Smooth muscle cell (in vitro differentiated cells): ENCODE measurements around the gene H2BW1. TPM values are rescaled to one million over a fixed set of nuclear protein-coding genes. Genes with fewer than 3 reads are reported as not detected.
"Not testable (repeated sequence)": the region's sequence is repeated elsewhere in the genome, so short reads cannot be mapped to it uniquely, and the experiment has no call there.

Experiments used
- DNase-seq: peaks from one replicate; lab custom pipeline; 2025; ENCODE audit not compliant: unreplicated experiment; lab: John Stamatoyannopoulos, UW
- H2AFZ ChIP-seq: fragments of 200-600 bp; sonication (generic); 2 replicates; pipeline ENCODE4 v1.6.0; 2016; ENCODE audit warnings: antibody characterized with exemption, low read depth, mild to moderate bottlenecking
- H3F3A ChIP-seq: fragments of 200-600 bp; sonication (generic); 2 replicates; pipeline ENCODE4 v1.6.0; 2017; ENCODE audit warnings: antibody characterized with exemption, low read depth
- H3K27ac ChIP-seq: fragments of 200-600 bp; sonication (generic); 2 replicates; pipeline ENCODE4 v1.5.1; 2016; ENCODE audit warnings: low read depth, mild to moderate bottlenecking
- H3K27me3 ChIP-seq: fragments of 200-600 bp; sonication (generic); 2 replicates; pipeline ENCODE4 v1.6.1; 2016; ENCODE audit warnings: low read depth, mild to moderate bottlenecking
- H3K36me3 ChIP-seq: fragments of 200-600 bp; sonication (generic); 2 replicates; pipeline ENCODE4 v1.5.1; 2016; ENCODE audit warnings: low read depth
- H3K4me1 ChIP-seq: fragments of 200-600 bp; sonication (generic); 2 replicates; pipeline ENCODE4 v1.5.1; 2016; ENCODE audit warnings: low read depth
- H3K4me2 ChIP-seq: fragments of 200-600 bp; sonication (generic); 2 replicates; pipeline ENCODE4 v1.6.0; 2016; ENCODE audit warnings: mild to moderate bottlenecking
- H3K4me3 ChIP-seq: fragments of 200-600 bp; sonication (generic); 2 replicates; pipeline ENCODE4 v1.5.1; 2016; ENCODE audit warnings: mild to moderate bottlenecking
- H3K79me2 ChIP-seq: fragments of 200-600 bp; sonication (generic); 2 replicates; pipeline ENCODE4 v1.6.0; 2016; ENCODE audit warnings: low read depth, mild to moderate bottlenecking
- H3K9ac ChIP-seq: fragments of 200-600 bp; sonication (generic); 2 replicates; pipeline ENCODE4 v1.6.0; 2016; ENCODE audit warnings: low read depth
- H3K9me3 ChIP-seq: fragments of 200-600 bp; sonication (generic); replicated peaks from 2 replicates; pipeline ENCODE4 v1.5.1; 2016; ENCODE audit warnings: low read depth
- H4K20me1 ChIP-seq: fragments of 200-600 bp; sonication (generic); 2 replicates; pipeline ENCODE4 v1.6.0; 2016; ENCODE audit warnings: low read depth
- CTCF ChIP-seq: fragments of 200-600 bp; sonication (generic); IDR thresholded peaks from 2 replicates; pipeline ENCODE4 v1.5.1; 2017; ENCODE audit warnings: borderline replicate concordance, mild to moderate bottlenecking, antibody characterized with exemption; ENCODE audit not compliant: insufficient read depth, poor library complexity, severe bottlenecking
- WGBS: methylation state at CpG from one replicate; pipeline ENCODE4 v1.1.7; 2016; ENCODE audit warnings: low lambda C conversion rate; 5-methylcytosine and 5-hydroxymethylcytosine counted together
- polyA plus RNA-seq: library from polyadenylated mRNA; unstranded; fragments of >200 nt; fragmentation: Nextera tagmentation; extraction: Ambion mirVana; gene quantifications from 2 replicates; pipeline ENCODE4 v1.2.1, GENCODE V29; 2016
- total RNA-seq: library from RNA; depleted of rRNA; stranded (reverse); fragments of >200 nt; gene quantifications from 2 replicates; pipeline ENCODE4 v1.2.3, GENCODE V29; 2014

H2BW1 gene
- not detected in 2 replicates for total RNA-seq
- polyA plus RNA-seq, result not detected in 2 replicates

- Histone ChIP-seq H4K20me1 (no peaks in the 10 kb centered on the region), H2AFZ (no peak within 1 kb of the TSS), H3F3A (no peaks in the 10 kb centered on the region), H3K9me3 (no peaks in the 10 kb centered on the region), H3K4me1 (no peaks in the 10 kb centered on the region), H3K79me2 (no peaks in the 10 kb centered on the region), H3K4me2 (no peak within 1 kb of the TSS), H3K4me3 (no peak within 1 kb of the TSS), H3K27ac (no peak within 1 kb of the TSS), H3K27me3 (no peaks in the 10 kb centered on the region), H3K9ac (no peak within 1 kb of the TSS), H3K36me3 (no peaks in the 10 kb centered on the region)
- WGBS, result 95% methylated on average over 20 of the region's 20 CpGs
- DNase-seq, result no peak
- TF ChIP-seq CTCF, result no peak
Observed at GRCh38 chrX:104013606-104014005, at the start of gene H2BW1. Gene H2BW1 (minus strand): TSS chrX:104013708. CDS start chrX:104013576, 132 bp downstream.

- H4K20me1 ChIP-seq, H3K36me3 ChIP-seq: not testable (repeated sequence)
Observed at GRCh38 chrX:104062636-104063035, 49.1 kb upstream of the H2BW1 start.

GRCh38 chrX:104054956-104055355 is 41.4 kb upstream of the H2BW1 start:
- not testable (repeated sequence) for H3K9me3 ChIP-seq, H2AFZ ChIP-seq, H3K4me3 ChIP-seq, H3K4me1 ChIP-seq, DNase-seq, H3F3A ChIP-seq, H3K9ac ChIP-seq, H3K79me2 ChIP-seq, H3K27ac ChIP-seq, H4K20me1 ChIP-seq, H3K27me3 ChIP-seq, H3K4me2 ChIP-seq, H3K36me3 ChIP-seq
- WGBS, result no CpG with 5 or more reads among the region's 13 CpGs

More at GRCh38 chrX:104062636-104063035, 49.1 kb upstream of the H2BW1 start:
- not testable (repeated sequence) for H3F3A ChIP-seq, H3K27me3 ChIP-seq, DNase-seq, H3K9ac ChIP-seq, H3K4me1 ChIP-seq, H3K9me3 ChIP-seq, H3K27ac ChIP-seq, H3K4me2 ChIP-seq, H2AFZ ChIP-seq, H3K79me2 ChIP-seq, H3K4me3 ChIP-seq
- 92% methylated on average over 10 of the region's 18 CpGs for WGBS

GRCh38 chrX:104047171-104047570 is 33.7 kb upstream of the H2BW1 start:
- no peaks in the 10 kb centered on the region for H3F3A ChIP-seq
- no peak overlapping the region for H2AFZ ChIP-seq
- no peak for DNase-seq
- WGBS, result 84% methylated on average over 13 of the region's 13 CpGs
- H3K79me2 ChIP-seq, result no peaks in the 10 kb centered on the region
- H3K9ac ChIP-seq, result no peak overlapping the region
- no peak for TF ChIP-seq CTCF
- H3K4me1 ChIP-seq, result no peaks in the 10 kb centered on the region
- no peak overlapping the region for H3K27ac ChIP-seq
- H3K9me3 ChIP-seq, result no peaks in the 10 kb centered on the region
- H4K20me1 ChIP-seq, result no peaks in the 10 kb centered on the region
- H3K4me3 ChIP-seq, result no peak overlapping the region
- no peak overlapping the region for H3K4me2 ChIP-seq
- no peaks in the 10 kb centered on the region for H3K27me3 ChIP-seq
- no peaks in the 10 kb centered on the region for H3K36me3 ChIP-seq

GRCh38 chrX:104045642-104046041 is 32.1 kb upstream of the H2BW1 start:
- H4K20me1 ChIP-seq, result no peaks in the 10 kb centered on the region
- no peaks in the 10 kb centered on the region for H3F3A ChIP-seq
- H3K4me3 ChIP-seq, result no peak overlapping the region
- H3K9ac ChIP-seq, result no peak overlapping the region
- H3K27me3 ChIP-seq, result no peaks in the 10 kb centered on the region
- no peaks in the 10 kb centered on the region for H3K9me3 ChIP-seq
- no peak for DNase-seq
- no peak overlapping the region for H3K4me2 ChIP-seq
- no peak overlapping the region for H3K27ac ChIP-seq
- WGBS, result 85% methylated on average over 5 of the region's 5 CpGs
- TF ChIP-seq CTCF, result no peak
- H3K4me1 ChIP-seq, result no peaks in the 10 kb centered on the region
- no peaks in the 10 kb centered on the region for H3K79me2 ChIP-seq
- no peak overlapping the region for H2AFZ ChIP-seq
- no peaks in the 10 kb centered on the region for H3K36me3 ChIP-seq
